Fibroblast of lung (primary cell): Measurements from ENCODE around the gene PXN. TPM values are rescaled to one million over a fixed set of nuclear protein-coding genes. Genes with fewer than 3 reads are reported as not detected.

Source experiments
- DNase-seq, 2 donors: peaks; one replicate each; pipeline versions ENCODE4 v3.0.0 to v3.0.0-alpha.2; 2010; ENCODE audit warnings: low read depth in 2 of 2
- H2AFZ ChIP-seq: 2 replicates; pipeline ENCODE4 v1.5.1; 2012; ENCODE audit warnings: low read length, control low read depth, inconsistent platforms
- H3K27ac ChIP-seq: 2 replicates; pipeline ENCODE4 v1.5.1; 2011; ENCODE audit warnings: low read length, control low read depth; ENCODE audit not compliant: insufficient read depth
- H3K27me3 ChIP-seq: 2 replicates; pipeline ENCODE4 v1.5.1; 2011; ENCODE audit warnings: mild to moderate bottlenecking, low read length; ENCODE audit not compliant: control insufficient read depth, insufficient read depth
- H3K36me3 ChIP-seq: 2 replicates; pipeline ENCODE4 v1.5.1; 2011; ENCODE audit warnings: low read length; ENCODE audit not compliant: control insufficient read depth, insufficient read depth
- H3K4me1 ChIP-seq: 2 replicates; pipeline ENCODE4 v1.5.1; 2011; ENCODE audit warnings: low read length; ENCODE audit not compliant: control insufficient read depth, insufficient read depth; ENCODE audit errors: extremely low read depth
- H3K4me2 ChIP-seq: 2 replicates; pipeline ENCODE4 v1.5.1; 2011; ENCODE audit warnings: low read length, control low read depth; ENCODE audit not compliant: insufficient read depth; ENCODE audit errors: extremely low read depth
- H3K4me3 ChIP-seq, 4 experiments: fragments of 200-600 bp in 1 of 4; sonication (generic) in 1 of 4; replicated peaks in 1 of 4; 2 replicates each; pipeline ENCODE4 v1.5.1; 2011 to 2016; ENCODE audit warnings: low read length in 4 of 4, low read depth in 3 of 4, mild to moderate bottlenecking in 3 of 4, control low read depth in 2 of 4, inconsistent platforms in 1 of 4, mixed read lengths in 1 of 4; ENCODE audit not compliant: insufficient read depth in 1 of 4; ENCODE audit errors: control extremely low read depth in 1 of 4
- H3K79me2 ChIP-seq: 2 replicates; pipeline ENCODE4 v1.5.1; 2012; ENCODE audit warnings: mild to moderate bottlenecking, low read length, inconsistent platforms; ENCODE audit not compliant: control insufficient read depth, insufficient read depth
- H3K9ac ChIP-seq: 2 replicates; pipeline ENCODE4 v1.5.1; 2011; ENCODE audit warnings: mild to moderate bottlenecking, low read length, control low read depth; ENCODE audit not compliant: insufficient read depth
- H3K9me3 ChIP-seq: 2 replicates; pipeline ENCODE4 v1.5.1; 2012; ENCODE audit warnings: low read depth, low read length; ENCODE audit not compliant: control insufficient read depth, insufficient read depth
- H4K20me1 ChIP-seq: 2 replicates; pipeline ENCODE4 v1.5.1; 2011; ENCODE audit warnings: low read length; ENCODE audit not compliant: control insufficient read depth, insufficient read depth; ENCODE audit errors: extremely low read depth
- EZH2 ChIP-seq: IDR thresholded peaks from 2 replicates; pipeline ENCODE4 v1.5.1; 2012; ENCODE audit warnings: low read length, control low read depth, mild to moderate bottlenecking; ENCODE audit errors: missing control alignments
- polyA plus RNA-seq, 2 donors: library from polyadenylated mRNA; depleted of rRNA in 1 of 2; stranded (reverse) in 1 of 2; unstranded in 1 of 2; fragments of >200 nt; gene quantifications; 2 replicates each; pipeline ENCODE4 v1.2.1, GENCODE V29; 2011 to 2012; ENCODE audit warnings: missing spikeins in 1 of 2
- total RNA-seq: library from RNA; depleted of rRNA; stranded (reverse); fragments of >200 nt; gene quantifications from 2 replicates; pipeline ENCODE4 v1.2.1, GENCODE V29; 2014
- TF ChIP-seq, protein P1 (sequence below), 2 donors: IDR thresholded peaks in 1 of 2; conservative IDR thresholded peaks in 1 of 2; 1 replicate in 1 of 2; 2 replicates in 1 of 2; pipeline ENCODE4 v1.5.1; 2011 to 2012; ENCODE audit warnings: low read length in 2 of 2, control low read depth in 1 of 2, inconsistent platforms in 1 of 2, low read depth in 1 of 2, mild to moderate bottlenecking in 1 of 2

Gene PXN
- total and polyA plus RNA-seq, 2 donors (not counting 1 experiment from before 2014, with no cell fraction given): 21.5 to 31.4 TPM

- H3K27ac ChIP-seq: no peak overlapping the region
- no peaks in the 10 kb centered on the region for H3K4me1 ChIP-seq
- no peaks in the 10 kb centered on the region for H3K27me3 ChIP-seq
- H3K36me3 ChIP-seq: no peaks in the 10 kb centered on the region
- H3K79me2 ChIP-seq: no peaks in the 10 kb centered on the region
- H4K20me1 ChIP-seq: no peaks in the 10 kb centered on the region
- DNase-seq: no peak
- no peaks in the 10 kb centered on the region for H3K9me3 ChIP-seq
- no peak overlapping the region for H2AFZ ChIP-seq
- TF ChIP-seq, protein P1, sequence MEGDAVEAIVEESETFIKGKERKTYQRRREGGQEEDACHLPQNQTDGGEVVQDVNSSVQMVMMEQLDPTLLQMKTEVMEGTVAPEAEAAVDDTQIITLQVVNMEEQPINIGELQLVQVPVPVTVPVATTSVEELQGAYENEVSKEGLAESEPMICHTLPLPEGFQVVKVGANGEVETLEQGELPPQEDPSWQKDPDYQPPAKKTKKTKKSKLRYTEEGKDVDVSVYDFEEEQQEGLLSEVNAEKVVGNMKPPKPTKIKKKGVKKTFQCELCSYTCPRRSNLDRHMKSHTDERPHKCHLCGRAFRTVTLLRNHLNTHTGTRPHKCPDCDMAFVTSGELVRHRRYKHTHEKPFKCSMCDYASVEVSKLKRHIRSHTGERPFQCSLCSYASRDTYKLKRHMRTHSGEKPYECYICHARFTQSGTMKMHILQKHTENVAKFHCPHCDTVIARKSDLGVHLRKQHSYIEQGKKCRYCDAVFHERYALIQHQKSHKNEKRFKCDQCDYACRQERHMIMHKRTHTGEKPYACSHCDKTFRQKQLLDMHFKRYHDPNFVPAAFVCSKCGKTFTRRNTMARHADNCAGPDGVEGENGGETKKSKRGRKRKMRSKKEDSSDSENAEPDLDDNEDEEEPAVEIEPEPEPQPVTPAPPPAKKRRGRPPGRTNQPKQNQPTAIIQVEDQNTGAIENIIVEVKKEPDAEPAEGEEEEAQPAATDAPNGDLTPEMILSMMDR (conservative IDR thresholded peaks at IDR 0.05 in 1 of 2, IDR thresholded peaks at IDR 0.05 in 1 of 2; ENCODE audit: low read depth in 1 of 2, low read length in 2 of 2): no peak
- no peak for TF ChIP-seq EZH2
- H3K4me2 ChIP-seq: no peak overlapping the region
- H3K4me3 ChIP-seq: no peak overlapping the region
- H3K9ac ChIP-seq: no peak overlapping the region
Observed at GRCh38 chr12:120283318-120283717, 17.8 kb upstream of the PXN start.

- Histone ChIP-seq H3K27ac (no peak overlapping the region), H2AFZ (no peak overlapping the region), H3K9ac (no peak overlapping the region), H3K4me1 (no peaks in the 10 kb centered on the region), H3K4me3 (no peak overlapping the region), H3K79me2 (no peaks in the 10 kb centered on the region), H3K4me2 (no peak overlapping the region), H4K20me1 (no peaks in the 10 kb centered on the region), H3K36me3 (no peaks in the 10 kb centered on the region), H3K27me3 (no peaks in the 10 kb centered on the region), H3K9me3 (no peaks in the 10 kb centered on the region)
- no peak for DNase-seq
- TF ChIP-seq EZH2: no peak
- TF ChIP-seq, protein P1 (conservative IDR thresholded peaks at IDR 0.05 in 1 of 2, IDR thresholded peaks at IDR 0.05 in 1 of 2; ENCODE audit: low read depth in 1 of 2, low read length in 2 of 2): no peak
Observed at GRCh38 chr12:120278137-120279069, 12.9 kb upstream of the PXN start.

- DNase-seq: peak in 1 of 2 donors; percentile 35
- Histone ChIP-seq H3K27ac (no peak overlapping the region), H2AFZ (no peak overlapping the region), H3K4me2 (no peak overlapping the region), H3K79me2 (no peaks in the 10 kb centered on the region), H3K36me3 (no peaks in the 10 kb centered on the region), H3K4me3 (no peak overlapping the region), H4K20me1 (no peaks in the 10 kb centered on the region), H3K4me1 (no peaks in the 10 kb centered on the region), H3K9ac (no peak overlapping the region), H3K9me3 (no peaks in the 10 kb centered on the region), H3K27me3 (no peaks in the 10 kb centered on the region)
- TF ChIP-seq EZH2: no peak
- TF ChIP-seq, protein P1 (conservative IDR thresholded peaks at IDR 0.05 in 1 of 2, IDR thresholded peaks at IDR 0.05 in 1 of 2; ENCODE audit: low read depth in 1 of 2, low read length in 2 of 2): no peak
Observed at GRCh38 chr12:120276734-120277133, 11.2 kb upstream of the PXN start.
